RWPE2 (cell line): Measurements from ENCODE around the gene STK24.

Source experiments
- ATAC-seq: fragments of 200-7000 bp; cut with Tn5 transposase; 3 replicates; pipeline ENCODE4 v1.9.1; 2021; ENCODE audit warnings: low read depth
- DNase-seq: peaks from one replicate; pipeline ENCODE4 v3.0.0-alpha.2; 2020; ENCODE audit warnings: low spot score
- H3K27ac ChIP-seq: fragments of 450-650 bp; 2 replicates; pipeline ENCODE4 v1.5.1; 2017; ENCODE audit warnings: mild to moderate bottlenecking; ENCODE audit not compliant: poor library complexity, severe bottlenecking
- H3K27me3 ChIP-seq: fragments of 250-450 bp; sonication (Bioruptor Pico); 2 replicates; pipeline ENCODE4 v1.5.1; 2021; ENCODE audit warnings: mild to moderate bottlenecking, moderate library complexity; ENCODE audit not compliant: insufficient read depth, poor library complexity, severe bottlenecking
- H3K36me3 ChIP-seq: fragments of 250-450 bp; sonication (Bioruptor Pico); 2 replicates; pipeline ENCODE4 v1.5.1; 2020; ENCODE audit warnings: low read depth, mild to moderate bottlenecking, moderate library complexity
- H3K4me1 ChIP-seq: fragments of 250-450 bp; sonication (Bioruptor Pico); 2 replicates; pipeline ENCODE4 v1.5.1; 2021; ENCODE audit warnings: mild to moderate bottlenecking, moderate library complexity; ENCODE audit not compliant: insufficient read depth, poor library complexity, severe bottlenecking
- H3K4me3 ChIP-seq: fragments of 250-450 bp; sonication (Bioruptor Pico); 2 replicates; pipeline ENCODE4 v1.5.1; 2021; ENCODE audit warnings: mild to moderate bottlenecking, moderate library complexity; ENCODE audit not compliant: severe bottlenecking
- H3K9me3 ChIP-seq: fragments of 250-450 bp; sonication (Bioruptor Pico); 2 replicates; pipeline ENCODE4 v1.5.1; 2021; ENCODE audit warnings: mild to moderate bottlenecking, moderate library complexity; ENCODE audit not compliant: severe bottlenecking
- CTCF ChIP-seq: fragments of 450-650 bp; IDR thresholded peaks from one replicate; pipeline ENCODE4 v1.5.1; 2017; ENCODE audit warnings: mild to moderate bottlenecking, moderate library complexity; ENCODE audit not compliant: poor library complexity, severe bottlenecking

The STK24 gene

GRCh38 chr13:98586400-98587345 lies 9.8 kb upstream of the STK24 start:
- H3K27ac ChIP-seq: no peak overlapping the region
- H3K27me3 ChIP-seq: no peaks in the 10 kb centered on the region
- DNase-seq: no peak
- no peak overlapping the region for H3K4me3 ChIP-seq
- H3K36me3 ChIP-seq: no peaks in the 10 kb centered on the region
- no peak for ATAC-seq
- H3K9me3 ChIP-seq: no peaks in the 10 kb centered on the region
- peaks cover 27% of the 10 kb centered on the region for H3K4me1 ChIP-seq
- TF ChIP-seq CTCF: no peak

GRCh38 chr13:98585946-98586345 lies 9.0 kb upstream of the STK24 start:
- no peaks in the 10 kb centered on the region for H3K36me3 ChIP-seq
- peaks cover 27% of the 10 kb centered on the region for H3K4me1 ChIP-seq
- DNase-seq (no peak), ATAC-seq (no peak)
- no peak for TF ChIP-seq CTCF
- no peaks in the 10 kb centered on the region for H3K9me3 ChIP-seq
- no peak overlapping the region for H3K4me3 ChIP-seq
- no peaks in the 10 kb centered on the region for H3K27me3 ChIP-seq
- H3K27ac ChIP-seq: no peak overlapping the region

DNA sequence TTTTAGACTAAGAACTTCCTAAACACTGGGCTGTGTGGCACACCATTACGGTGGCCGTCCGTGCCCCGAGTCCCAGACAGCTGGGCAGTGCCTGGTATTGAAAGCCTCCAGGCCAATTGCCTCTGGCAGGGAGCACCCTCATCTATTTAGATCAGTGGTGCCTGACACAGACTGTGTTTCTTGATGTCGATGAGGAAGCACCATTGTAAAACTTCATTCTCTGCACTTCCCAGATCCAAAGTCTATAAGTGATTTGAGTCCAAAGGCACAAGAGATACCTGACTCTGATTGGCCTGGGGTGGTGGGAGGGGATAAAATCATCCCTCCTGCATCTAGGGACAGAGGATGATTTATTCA lies 8.5 kb upstream of the STK24 start:
- Histone ChIP-seq H3K4me3 (no peak overlapping the region), H3K27ac (peak overlapping the region; percentile 72), H3K4me1 (peaks cover 27% of the 10 kb centered on the region), H3K27me3 (no peaks in the 10 kb centered on the region), H3K9me3 (no peaks in the 10 kb centered on the region), H3K36me3 (no peaks in the 10 kb centered on the region)
- TF ChIP-seq CTCF: no peak
- DNase-seq (no peak), ATAC-seq (no peak)

DNA sequence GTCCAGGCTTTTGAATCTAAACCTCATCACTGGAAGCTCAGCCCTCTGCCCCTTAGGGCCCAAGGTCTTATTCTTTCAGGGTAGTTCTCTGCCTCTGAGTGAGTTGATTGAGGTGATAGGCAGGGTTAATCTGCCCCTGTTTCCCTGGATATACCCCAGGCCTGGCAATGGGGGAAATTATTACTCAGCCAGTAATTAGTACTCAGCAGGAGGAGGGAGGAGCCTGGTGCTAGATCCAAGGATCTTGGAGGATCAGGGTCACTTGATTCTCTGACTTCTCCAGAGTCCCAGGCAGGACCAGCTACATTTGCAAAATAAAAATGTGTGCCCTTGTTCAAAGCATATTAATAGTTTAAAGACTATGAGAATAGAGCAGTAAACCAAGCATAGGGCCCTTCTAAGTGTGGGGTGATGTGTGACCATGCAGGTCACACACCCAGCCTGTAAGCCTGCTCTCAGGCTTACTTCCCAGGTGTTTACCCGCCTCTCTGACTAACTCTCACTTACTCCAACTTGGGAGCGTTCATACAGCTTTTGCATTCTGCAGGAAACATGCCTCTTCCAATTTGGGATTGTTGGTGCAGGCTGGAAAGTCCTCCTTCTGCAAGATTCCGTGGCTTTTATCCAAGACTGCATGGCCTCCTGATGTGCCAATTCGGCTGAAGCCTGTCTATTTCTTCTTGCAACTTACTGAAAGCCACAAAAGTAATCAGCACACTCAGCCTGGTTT lies 7.9 kb upstream of the STK24 start:
- H3K4me1 ChIP-seq: peaks cover 27% of the 10 kb centered on the region
- no peak for TF ChIP-seq CTCF
- peak overlapping the region; percentile 72 for H3K27ac ChIP-seq
- H3K9me3 ChIP-seq: no peaks in the 10 kb centered on the region
- ATAC-seq: peak; percentile 44
- H3K4me3 ChIP-seq: no peak overlapping the region
- DNase-seq: no peak
- no peaks in the 10 kb centered on the region for H3K36me3 ChIP-seq
- no peaks in the 10 kb centered on the region for H3K27me3 ChIP-seq
